ENCODE measurements around the gene HEBP1.
"Not testable (repeated sequence)": the region's sequence is repeated elsewhere in the genome, so short reads cannot be mapped to it uniquely, and the experiment has no call there.

The HEBP1 gene, protein sequence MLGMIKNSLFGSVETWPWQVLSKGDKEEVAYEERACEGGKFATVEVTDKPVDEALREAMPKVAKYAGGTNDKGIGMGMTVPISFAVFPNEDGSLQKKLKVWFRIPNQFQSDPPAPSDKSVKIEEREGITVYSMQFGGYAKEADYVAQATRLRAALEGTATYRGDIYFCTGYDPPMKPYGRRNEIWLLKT

DNA sequence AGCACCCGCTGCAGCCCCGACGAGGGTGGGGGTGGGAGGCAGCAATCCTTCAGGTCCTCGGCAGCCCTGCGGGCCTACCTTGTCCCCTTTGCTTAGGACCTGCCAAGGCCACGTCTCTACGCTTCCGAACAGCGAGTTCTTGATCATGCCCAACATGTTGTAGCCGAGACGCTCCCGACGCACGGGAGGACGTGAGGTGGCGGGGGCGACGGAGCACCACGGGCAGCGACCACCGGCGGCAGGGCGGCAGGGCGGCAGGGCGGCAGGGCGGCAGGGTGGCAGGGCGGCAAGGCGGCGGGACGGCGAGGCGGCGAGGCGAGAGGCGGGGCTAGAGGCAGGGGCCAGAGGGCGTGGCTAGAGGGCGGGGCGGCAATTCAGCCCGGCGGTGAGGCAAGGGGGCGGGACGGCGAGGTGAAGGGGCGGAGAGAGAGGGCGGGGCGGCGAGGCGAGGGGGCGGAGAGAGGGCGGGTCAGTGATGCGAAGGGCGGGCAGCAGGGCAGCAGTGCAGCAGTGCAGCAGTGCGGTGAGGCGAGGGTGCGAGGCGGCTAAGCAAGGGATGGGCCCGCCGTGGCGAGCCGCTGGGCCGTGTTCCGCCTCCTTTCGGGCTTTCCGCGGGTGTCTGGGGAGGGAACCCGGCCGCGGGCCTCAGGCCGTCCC is at the start of gene HEBP1:
TSS of gene HEBP1 (minus strand) at position 307 of the 657 bp plus-strand sequence. CDS start at position 156, 151 bp downstream.
- peak; percentile 94 for DNase-seq (ENCODE audit: low spot score)

- no peak for DNase-seq (ENCODE audit: low spot score)
Measured at GRCh38 chr12:13049816-13050215, 49.8 kb upstream of the HEBP1 start.

- no peak for DNase-seq (ENCODE audit: low spot score)
Measured at GRCh38 chr12:13046964-13047363, 46.9 kb upstream of the HEBP1 start.

DNA sequence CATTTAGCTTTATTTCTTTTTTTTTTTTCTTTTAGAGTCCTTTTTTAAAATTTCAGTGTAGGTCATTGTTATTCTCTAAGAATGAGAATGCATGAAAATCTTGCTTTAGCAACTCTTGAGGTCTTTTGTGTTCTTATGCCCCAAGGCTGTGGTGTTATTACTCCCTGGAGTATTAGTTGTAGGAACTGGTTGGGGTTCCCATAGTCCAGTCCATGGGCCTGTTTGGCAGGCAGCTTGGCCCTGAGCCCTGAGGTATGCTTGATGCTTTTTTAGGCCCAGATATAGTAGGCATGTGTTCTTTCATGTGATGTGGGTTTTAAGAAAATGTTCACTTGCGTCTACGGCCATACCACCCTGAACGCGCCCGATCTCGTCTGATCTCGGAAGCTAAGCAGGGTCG is 45.8 kb upstream of the HEBP1 start:
- no peak for DNase-seq (ENCODE audit: low spot score)

- peak; percentile 29 for DNase-seq (ENCODE audit: low spot score)
Measured at GRCh38 chr12:13044906-13045299, 44.8 kb upstream of the HEBP1 start.

DNA sequence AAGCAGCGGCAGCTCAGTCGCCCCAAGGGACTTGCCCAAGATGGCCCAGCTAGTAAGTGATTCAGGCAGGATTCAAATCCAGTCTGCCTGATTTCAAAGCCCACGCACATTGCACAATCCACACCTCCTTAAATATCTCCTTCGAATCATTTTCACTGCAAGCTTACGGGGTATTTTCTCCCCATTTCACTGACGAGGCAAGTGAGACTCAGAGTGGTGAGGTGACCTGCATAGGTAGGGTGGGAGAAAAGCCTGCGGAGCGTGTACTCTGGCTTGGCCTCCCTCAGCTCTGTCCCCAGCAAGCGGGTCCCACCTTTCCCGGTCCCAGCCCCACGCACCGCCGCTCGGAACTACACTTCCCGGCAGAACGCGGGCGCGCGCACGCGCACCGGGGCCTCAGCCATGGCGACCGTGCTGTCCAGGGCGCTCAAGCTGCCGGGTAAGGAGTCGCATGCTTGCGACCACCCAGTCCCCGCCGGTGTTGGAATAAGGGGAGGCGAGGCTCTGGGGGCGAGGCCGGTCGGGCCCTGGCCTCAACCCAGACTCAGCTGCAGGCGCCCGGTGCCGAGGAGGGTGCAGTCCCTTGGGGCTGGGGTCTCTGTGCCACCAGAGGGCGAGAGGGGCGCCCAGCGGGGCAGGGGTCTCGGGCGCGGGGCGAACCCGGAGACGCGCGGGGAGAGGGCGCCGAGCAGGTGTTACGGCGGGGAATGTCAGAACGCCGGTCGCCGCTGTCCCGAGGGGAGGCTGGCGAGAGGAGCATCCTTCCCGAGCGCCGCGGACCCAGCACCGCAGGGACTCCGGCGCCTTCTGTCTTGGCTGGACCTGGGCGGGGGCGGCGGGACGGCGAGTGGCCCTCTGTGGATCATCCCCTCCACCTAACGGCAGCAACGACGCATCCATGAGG is 44.2 kb upstream of the HEBP1 start, which contains the start of gene FAM234B:
TSS of gene FAM234B (plus strand) at position 380 of the 904 bp plus-strand sequence. CDS start at position 403, 23 bp downstream.
- peak; percentile 84 for DNase-seq (ENCODE audit: low spot score)

DNA sequence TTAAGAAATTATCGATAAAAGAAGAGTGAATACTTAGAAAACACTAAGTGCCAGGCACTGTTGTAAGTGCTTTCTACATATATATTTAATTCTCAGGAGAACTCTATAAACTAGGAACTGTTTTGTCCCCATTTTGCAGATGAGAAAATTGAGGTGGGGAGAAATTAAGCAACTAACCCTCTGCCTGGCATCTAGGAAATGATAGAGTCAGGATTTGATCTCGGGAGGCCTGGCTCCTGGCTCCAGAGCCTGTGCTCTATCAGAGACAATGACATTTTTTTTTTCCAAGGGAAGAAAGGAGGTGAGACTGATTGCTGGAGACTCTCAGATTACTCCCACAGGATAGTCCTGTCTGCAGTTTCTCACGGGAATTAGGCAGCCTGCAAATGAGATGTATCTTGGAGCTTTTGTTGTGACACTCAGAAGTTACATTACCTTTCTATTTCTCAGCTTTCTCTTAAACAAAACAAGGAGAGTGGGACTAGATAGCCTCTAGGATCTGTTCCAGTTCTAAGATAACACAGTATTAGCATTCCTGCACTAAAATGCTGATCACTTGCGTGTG is 42.7 kb upstream of the HEBP1 start:
- no peak for DNase-seq (ENCODE audit: low spot score)

DNA sequence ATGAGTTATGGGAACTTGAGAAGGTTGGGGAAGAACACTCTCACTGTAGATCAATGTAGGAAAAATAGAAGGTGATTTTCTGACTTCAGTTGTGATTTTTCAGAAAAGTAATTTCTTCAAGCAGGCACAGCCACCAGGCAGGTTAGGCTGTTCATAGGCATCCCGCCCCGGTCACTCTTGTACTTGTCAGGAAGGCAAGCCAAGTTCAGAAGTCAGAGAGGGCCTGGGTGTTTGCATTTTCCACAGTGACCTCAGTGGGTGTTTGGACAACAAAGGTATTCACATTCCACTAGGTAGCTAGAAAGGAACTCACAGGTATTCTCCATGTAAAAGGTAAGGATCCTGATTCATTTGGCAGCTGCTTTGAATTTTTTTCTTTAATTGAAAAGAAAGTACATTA is 41.2 kb upstream of the HEBP1 start:
- DNase-seq (ENCODE audit: low spot score) = no peak

DNA sequence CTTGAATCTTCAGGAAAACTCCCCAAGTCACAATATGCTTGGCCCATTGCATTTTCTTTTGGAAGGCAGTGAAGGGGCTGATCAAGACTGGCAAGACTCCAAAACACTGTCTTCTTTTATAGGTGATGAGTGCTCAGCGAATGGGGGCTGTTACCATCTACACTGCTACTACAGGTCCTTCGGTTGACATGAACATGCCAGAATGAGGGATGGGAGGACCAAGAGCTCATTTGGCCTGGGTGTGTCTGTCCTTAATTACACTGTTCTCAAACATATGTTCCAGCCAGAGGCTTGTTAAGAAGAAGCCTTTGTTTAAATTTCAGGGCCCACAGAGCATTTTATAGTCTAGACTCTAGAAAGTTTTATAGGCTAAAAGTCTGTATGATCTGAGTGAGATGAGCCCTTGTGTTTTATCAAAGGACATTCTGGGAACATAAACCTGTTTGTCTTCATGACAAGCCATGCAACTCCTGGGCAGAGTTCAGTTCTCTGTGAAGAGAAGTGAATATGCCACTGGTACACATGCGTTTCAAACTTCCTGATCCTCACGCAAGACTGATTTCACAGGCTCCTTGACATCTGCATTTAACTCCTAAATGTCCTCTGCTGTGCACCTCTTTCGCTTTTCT is 39.4 kb upstream of the HEBP1 start:
- DNase-seq (ENCODE audit: low spot score) = peak; percentile 28

- no peak for DNase-seq (ENCODE audit: low spot score)
Measured at GRCh38 chr12:13038491-13039161, 38.6 kb upstream of the HEBP1 start.

DNA sequence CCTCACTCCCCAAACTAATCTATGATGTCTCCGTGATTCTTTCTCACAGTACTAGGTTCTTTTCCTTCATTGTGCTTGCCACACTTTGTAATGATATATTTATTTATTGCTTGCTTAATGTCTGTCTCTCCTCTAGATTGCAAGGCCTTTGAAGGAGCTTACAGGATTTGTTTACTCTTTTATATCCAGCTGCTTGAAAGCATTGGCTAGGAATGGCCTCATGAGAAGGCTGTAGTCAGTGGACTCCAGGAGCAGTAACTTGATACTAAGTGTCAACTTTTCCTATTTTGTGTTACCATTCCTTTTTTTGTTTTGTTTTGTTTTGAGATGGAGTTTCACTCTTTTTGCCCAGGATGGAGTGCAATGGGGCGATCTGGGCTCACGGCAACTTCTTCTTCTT is 36.8 kb upstream of the HEBP1 start:
- DNase-seq (ENCODE audit: low spot score) = no peak

DNA sequence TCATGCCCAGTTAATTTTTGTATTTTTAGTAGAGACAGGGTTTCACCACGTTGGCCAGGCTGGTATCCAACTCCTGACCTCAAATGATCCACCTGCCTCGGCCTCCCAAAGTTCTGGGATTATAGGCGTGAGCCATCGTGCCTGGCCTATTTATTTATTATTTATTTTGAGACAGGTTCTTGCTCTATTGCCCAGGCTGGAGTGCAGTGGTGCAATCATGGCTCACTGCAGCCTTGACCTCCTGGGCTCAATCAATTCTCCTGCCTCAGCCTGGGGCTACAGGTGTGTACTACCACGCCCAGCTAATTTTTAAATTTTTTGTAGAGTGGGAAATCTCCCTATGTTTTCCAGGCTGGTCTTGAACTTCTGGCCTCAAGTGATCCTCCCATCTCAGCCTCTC is 35.3 kb upstream of the HEBP1 start:
- DNase-seq (ENCODE audit: low spot score) = not testable (repeated sequence)

DNA sequence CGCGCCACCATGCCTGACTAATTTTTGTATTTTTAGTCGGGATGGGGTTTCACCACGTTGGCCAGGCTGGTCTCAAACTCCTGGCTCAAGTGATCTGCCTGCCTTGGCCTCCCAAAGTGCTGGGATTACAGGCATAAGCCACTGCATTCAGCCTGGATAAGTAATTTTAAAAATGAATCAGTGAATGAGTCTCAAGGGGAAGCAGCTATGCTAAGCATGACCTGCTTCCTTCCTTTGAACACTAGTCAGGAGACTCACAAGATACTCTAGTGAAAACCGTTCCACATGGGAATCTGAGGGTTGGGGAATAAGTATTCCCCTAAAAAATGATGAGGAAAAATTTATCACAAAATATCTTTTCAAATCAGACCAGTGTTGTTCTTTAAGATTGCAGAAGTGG is 33.4 kb upstream of the HEBP1 start:
- no peak for DNase-seq (ENCODE audit: low spot score)

GRCh38 chr12:13032164-13032563 is 32.1 kb upstream of the HEBP1 start:
- no peak for DNase-seq (ENCODE audit: low spot score)

- DNase-seq (ENCODE audit: low spot score) = no peak
Measured at GRCh38 chr12:13030541-13031291, 30.7 kb upstream of the HEBP1 start.

DNA sequence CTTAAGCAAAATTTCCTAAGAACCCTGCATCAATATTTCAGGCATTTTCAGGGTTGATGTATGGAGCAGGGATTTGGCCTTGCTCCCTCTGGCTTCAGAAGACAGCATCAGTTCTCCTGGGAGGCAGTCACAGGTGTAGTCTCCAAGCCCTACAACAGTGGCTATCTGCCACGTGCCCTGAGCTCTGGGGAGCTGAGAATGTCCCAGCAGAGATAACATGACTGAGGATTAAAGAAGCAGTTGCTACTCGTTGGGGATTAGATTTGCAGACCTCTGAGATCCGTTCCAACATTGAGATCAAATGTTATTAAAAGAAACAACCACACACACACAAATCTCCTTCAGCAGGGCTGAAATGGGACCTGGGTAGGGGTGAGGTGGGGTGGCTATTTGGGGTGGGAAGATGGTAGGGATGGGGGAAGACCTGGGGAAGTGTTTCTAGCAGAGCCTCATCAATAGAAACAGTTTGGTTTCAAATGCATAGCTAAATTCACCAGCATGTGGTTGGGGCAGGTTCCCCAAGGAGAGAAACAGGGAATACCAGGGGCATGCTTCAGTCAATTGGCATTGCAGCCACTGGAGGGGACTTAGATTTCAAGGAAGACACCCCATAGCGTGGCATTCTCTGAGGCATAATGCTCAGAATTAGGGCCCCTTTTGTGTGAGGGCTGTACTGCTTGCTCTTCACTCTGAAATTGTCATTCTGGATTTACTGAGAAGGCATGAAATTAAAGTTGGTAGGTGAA is 28.9 kb upstream of the HEBP1 start:
- DNase-seq (ENCODE audit: low spot score) = no peak

GRCh38 chr12:13027508-13027907 is 27.4 kb upstream of the HEBP1 start:
- DNase-seq (ENCODE audit: low spot score) = no peak

DNA sequence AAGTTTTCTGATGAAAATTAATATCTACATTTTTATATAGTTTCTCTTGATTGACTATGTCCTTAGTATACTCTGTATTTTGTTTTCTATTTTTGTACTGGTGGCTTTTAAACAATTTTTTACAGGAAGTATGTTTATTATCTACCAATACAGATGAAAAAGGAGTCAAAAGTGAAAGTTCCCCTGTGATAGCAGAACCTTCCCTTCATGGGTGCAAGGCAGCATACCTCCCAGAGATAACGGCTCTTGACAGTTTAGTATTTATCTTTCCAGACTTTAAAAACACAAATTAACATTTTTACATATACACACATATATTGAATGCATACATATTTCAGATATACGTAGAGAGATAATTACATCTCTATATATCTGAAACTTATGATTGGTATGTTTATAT is 27.0 kb upstream of the HEBP1 start:
- no peak for DNase-seq (ENCODE audit: low spot score)

DNA sequence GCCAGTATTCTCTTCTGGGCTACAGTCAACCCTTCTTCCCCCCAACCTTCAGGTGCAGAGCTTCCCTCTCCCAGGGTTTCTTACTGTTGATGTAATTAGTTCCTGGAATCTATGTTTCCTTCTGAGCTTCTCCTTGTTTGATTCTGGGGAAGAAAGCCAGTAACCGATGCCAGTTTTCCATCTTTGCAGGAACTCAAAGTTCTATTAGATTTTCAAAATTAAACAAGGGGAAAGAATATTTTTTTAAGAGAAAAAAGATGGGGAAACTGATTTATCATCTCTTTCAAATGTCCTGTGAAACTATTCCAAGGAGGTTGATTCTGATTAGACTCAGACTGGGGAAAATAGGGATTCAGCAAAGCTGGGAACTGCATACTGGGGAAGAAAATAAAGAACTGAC is 26.2 kb upstream of the HEBP1 start:
- DNase-seq (ENCODE audit: low spot score) = no peak

- DNase-seq (ENCODE audit: low spot score) = no peak
Measured at GRCh38 chr12:13024531-13024916, 24.5 kb upstream of the HEBP1 start.

Measured in COLO829 (cell line).